ENCODE data around the gene RASGRP3.

GRCh38 chr2:33502025-33502424 is 25.6 kb downstream of the RASGRP3 start:
- TF ChIP-seq CTCF (IDR thresholded peaks at IDR 0.05) (no peak), ZFX (IDR thresholded peaks at IDR 0.05; ENCODE audit: borderline replicate concordance) (no peak)
